OCI-LY3 (cell line): ENCODE results near the gene RPL12.

ENCODE experiments used
- CTCF ChIP-seq: fragments of 200-600, 300-600 bp; sonication (generic); IDR thresholded peaks from 2 replicates; pipeline ENCODE4 v1.5.1; 2014; ENCODE audit warnings: antibody characterized with exemption, low read length, low read depth
- EZH2phosphoT487 ChIP-seq: fragments of 200-600 bp; shearing (Covaris generic); IDR thresholded peaks from 2 replicates; pipeline ENCODE4 v1.6.1; 2018; ENCODE audit warnings: antibody characterized with exemption, mixed run types, low read depth

- no peak for TF ChIP-seq CTCF
- no peak for TF ChIP-seq EZH2phosphoT487
Measured at GRCh38 chr9:127444921-127445850, 6.0 kb downstream of the RPL12 start.
